GM18520 (cell line): ENCODE measurements around the gene PRR18.
"Not testable (repeated sequence)": the region's sequence is repeated elsewhere in the genome, so short reads cannot be mapped to it uniquely, and the experiment has no call there.

Experiments
- ATAC-seq: cut with Tn5 transposase; IDR thresholded peaks from one replicate; pipeline ENCODE4 v1.9.1; 2021; ENCODE audit not compliant: unreplicated experiment

Gene PRR18

DNA sequence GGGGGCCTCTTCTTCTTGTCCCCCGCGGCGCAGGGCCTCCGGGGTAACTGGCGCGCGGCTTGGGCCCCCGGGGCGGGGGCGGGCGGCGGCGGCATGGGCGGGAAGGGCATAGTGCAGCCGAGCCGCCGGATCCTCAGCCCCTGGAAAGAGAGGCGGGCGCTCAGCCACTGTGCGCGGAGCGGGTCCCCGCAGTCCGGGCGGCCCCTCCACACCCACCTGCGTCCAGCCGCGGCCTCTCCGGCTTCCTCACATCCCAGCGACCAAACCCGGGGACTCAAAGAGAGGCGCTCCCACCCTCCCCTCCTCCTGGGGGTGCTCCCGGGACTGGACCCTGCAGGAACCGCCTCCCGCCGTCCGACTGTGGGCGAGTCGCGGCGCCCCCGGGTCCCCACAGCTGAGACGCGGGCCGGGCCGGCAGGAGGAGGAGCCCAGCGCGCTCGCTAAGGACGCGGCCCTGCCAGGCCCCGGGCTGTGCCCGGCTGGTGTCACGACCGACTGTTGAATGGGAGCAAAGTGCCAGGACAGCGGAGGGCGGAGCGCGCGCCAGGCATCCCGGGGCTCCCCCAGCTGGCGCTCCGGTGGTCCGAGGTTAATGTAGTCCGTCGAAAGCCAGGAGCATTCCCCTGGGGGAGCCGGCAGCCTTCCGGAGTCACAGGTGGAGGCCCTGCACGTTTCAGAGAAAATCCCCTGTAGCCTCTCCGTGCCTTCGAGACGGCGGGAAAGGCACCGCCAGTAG, at the start of gene PRR18:
TSS of gene PRR18 (minus strand) at position 360 of the 736 bp plus-strand sequence. CDS start at position 110, 250 bp downstream.
- no peak for ATAC-seq

- no peak for ATAC-seq
These were observed 47.4 kb upstream of the PRR18 start for GRCh38 chr6:166355552-166355951.

- no peak for ATAC-seq
These were observed 46.8 kb upstream of the PRR18 start for GRCh38 chr6:166354965-166355364.

GRCh38 chr6:166354143-166354542, 46.0 kb upstream of the PRR18 start:
- no peak for ATAC-seq

DNA sequence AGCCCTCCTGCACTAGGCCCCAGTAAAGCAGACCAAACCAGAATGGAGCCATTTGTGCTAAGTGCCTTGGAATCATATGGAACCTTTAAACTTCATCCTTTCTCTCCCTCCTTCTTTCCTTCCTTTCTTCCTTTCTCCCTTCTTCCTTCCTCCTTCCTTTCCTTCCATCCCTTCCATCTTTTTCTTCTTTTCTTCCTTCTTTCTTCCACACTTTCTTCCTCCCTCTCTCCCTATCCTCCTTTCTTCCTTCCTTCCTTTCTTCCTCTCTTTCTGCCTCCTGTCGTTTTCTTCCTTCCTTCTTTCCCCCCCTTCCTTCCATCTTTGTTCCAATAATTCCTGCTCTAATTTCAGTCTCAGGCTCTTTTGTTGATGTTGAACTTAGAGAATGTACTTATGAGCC, 45.3 kb upstream of the PRR18 start:
- ATAC-seq = no peak

DNA sequence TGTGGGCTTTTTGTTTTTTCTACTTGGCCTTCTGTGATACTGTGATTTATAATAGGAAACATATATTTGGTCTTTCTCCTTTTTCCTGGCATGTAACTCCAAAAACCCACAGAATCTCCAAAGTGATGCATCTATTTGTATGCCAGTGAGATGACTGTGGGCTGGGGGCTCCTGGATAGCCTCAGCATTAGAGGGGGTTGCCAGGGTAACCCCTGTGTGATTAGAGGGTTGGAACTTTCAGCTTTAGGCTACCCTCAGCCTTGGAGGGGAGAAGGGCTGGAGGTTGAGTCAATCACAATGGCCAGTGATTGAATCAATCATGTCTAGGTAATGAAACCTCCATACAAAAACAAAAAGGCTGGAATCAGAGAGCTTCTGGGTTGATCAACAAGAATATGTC, 44.7 kb upstream of the PRR18 start:
- ATAC-seq = no peak

DNA sequence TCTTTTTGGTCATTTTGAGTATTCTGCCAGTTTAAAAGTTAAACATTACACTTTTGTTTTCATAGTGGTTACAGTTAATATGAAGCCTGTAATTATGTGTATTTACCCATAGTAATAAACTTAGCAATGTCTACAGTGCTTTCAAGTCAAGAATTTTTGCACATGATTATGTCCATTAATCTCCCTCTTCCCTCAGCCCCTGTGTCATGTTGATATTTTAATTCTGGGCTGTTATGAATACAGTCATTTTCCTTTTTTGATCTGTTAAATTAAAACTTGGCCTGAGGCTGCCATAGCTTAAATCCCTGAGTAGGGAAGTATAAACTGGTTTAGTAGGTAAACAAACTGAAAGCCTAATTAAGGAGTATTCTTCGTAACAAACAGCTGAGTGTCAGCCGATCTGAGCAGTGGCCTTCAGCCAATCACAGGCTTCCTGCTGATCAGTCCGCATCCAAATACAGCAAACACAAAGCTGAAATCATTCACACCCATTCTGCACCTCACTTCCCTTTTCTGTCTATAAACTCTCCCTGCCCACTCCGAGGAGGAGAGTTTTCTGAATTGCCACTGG, 43.6 kb upstream of the PRR18 start:
- peak; percentile 99 for ATAC-seq

GRCh38 chr6:166348305-166348949, 40.2 kb upstream of the PRR18 start:
- ATAC-seq = no peak

GRCh38 chr6:166346965-166347364, 38.8 kb upstream of the PRR18 start:
- no peak for ATAC-seq

- no peak for ATAC-seq
These were observed 38.3 kb upstream of the PRR18 start for GRCh38 chr6:166346449-166346848.

DNA sequence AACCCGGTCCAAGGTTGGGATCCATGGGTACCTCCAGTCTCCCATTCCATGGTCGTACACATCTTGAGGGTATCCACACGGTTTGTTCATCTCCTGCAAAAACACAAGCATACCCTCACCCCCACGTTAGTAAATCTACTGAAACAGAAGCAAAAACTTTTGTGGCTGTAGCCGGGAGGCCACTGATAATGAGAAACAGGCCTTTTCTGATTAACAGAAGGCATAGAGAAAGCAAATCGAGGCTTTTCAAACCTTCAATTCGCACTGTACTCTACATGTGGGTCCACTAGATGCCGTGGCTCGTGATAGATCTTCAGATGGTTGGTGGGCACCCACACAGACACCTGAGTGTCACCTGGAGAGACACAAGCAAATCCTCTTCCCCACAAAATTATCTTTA, 37.5 kb upstream of the PRR18 start:
- not testable (repeated sequence) for ATAC-seq

DNA sequence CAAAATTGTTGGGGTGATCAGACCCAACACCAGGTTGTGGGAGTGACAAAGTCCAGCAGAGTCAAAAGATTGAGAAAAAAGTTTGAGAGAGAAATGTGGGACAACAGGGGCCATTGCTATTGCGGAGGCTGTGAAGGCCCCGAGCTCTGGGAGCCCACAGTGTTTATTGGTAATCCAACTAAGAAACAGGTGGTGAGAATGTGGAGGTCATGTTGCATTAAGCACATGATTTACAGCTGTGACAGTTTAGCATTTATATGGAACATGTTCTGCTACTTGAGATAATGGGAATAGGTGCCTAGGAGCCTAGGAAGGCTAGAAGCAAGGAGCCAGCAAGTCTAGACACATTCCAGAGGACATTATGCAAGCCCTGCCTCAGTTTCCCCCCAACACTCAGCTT, 36.7 kb upstream of the PRR18 start:
- not testable (repeated sequence) for ATAC-seq

- ATAC-seq = no peak
These were observed 36.0 kb upstream of the PRR18 start for GRCh38 chr6:166344240-166344639.

GRCh38 chr6:166343150-166343487, 34.9 kb upstream of the PRR18 start:
- ATAC-seq = peak; percentile 10

DNA sequence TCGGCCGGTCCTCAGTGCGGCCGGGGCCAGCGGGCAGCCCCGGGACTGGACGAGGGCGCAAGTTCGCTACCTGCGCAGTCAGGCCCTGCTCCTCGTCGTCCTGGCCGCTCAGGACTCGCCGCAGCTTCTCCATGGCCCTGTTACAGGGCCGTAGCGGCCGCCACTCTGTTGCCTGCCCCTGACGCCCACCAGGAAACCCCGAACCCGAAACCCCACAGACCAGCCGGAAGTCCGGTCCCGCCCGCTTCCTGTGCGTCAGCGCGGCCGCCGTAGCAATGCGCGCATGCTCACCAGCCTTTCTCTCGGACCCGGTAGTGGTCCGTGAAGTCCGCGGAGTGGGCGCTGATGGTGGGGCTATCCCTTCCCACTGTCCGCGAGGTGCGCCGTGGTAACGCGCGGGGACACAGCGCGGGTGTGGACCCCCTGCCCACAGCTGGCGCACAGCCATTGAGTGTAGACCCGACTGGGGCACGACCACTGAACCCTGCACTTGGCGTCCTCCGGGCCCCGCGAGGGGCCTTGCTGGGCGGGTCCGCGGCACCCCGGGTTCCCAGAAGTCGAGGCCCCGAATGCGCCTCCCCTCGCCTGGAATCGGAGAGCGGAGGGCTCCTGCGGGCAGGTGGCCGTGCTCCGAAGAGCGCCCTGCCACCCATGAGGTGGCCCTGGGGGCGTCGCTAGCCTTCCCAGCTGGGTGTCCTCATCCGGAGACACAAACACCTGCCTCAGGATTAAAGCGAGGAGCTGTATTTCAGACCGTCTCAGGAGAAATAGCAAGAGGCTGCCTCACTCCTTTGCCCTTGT, 34.4 kb upstream of the PRR18 start, which contains the start of gene SFT2D1:
TSS of gene SFT2D1 (minus strand) at position 197 of the 801 bp plus-strand sequence. CDS start at position 133, 64 bp downstream.
- peak; percentile 89 for ATAC-seq

DNA sequence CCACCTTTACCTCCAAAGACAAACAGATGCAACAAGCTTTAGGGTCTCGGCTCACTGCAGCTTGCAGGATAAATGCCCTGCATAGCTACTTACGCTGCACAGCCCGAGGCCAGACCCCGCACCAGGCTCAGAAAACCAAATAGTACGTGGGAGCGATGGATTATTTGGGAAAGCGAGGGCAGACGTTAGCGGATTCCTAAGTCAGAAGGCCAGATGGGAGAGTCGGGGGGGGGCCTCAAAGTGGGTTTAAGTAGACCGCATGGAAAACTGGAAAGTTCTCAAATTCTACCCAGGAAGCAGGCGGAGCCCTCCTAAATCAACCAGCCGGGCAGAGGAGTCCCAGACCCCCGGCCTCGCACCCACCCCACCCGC, 33.8 kb upstream of the PRR18 start:
- ATAC-seq = no peak

- no peak for ATAC-seq
These were observed 33.3 kb upstream of the PRR18 start for GRCh38 chr6:166341464-166341863.

DNA sequence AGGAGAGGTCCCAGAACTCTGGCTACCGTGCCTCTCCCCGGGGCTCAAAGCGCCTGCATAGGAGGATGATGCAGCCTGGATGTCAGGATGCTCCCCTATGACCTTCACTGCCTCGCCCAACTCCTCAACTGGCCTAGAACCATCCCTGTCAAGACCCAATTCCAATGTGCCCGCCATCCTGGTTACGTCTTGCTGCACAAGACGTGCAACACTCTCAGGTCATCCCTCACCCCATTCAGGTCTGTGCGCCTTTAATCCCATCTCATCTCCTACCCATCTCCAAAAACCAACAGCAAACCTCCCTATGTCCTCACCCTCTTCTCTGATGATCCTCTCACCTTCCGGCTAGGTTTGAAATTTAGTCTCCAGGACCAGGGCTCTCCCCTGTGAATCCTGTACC, 30.7 kb upstream of the PRR18 start:
- ATAC-seq = no peak

- ATAC-seq = no peak
These were observed 28.7 kb upstream of the PRR18 start for GRCh38 chr6:166336847-166337246.

GRCh38 chr6:166335378-166336302, 27.4 kb upstream of the PRR18 start:
- peak; percentile 48 for ATAC-seq
